OCI-LY1 (cell line): ENCODE measurements around the gene DCST1.

Experiments
- EZH2 ChIP-seq: fragments of 200-600 bp; sonication (generic), shearing (Covaris generic); IDR thresholded peaks from 2 replicates; pipeline ENCODE4 v1.8.0; 2017; ENCODE audit warnings: borderline replicate concordance, mixed run types, mild to moderate bottlenecking, antibody characterized with exemption, low read length, moderate library complexity, mixed read lengths
- TF ChIP-seq, protein P1 (sequence below): fragments of 200-600 bp; sonication (generic), shearing (Covaris generic); IDR thresholded peaks from 2 replicates; pipeline ENCODE4 v1.5.1; 2017; ENCODE audit warnings: mild to moderate bottlenecking, antibody characterized with exemption, low read length, moderate library complexity, mixed read lengths

DNA sequence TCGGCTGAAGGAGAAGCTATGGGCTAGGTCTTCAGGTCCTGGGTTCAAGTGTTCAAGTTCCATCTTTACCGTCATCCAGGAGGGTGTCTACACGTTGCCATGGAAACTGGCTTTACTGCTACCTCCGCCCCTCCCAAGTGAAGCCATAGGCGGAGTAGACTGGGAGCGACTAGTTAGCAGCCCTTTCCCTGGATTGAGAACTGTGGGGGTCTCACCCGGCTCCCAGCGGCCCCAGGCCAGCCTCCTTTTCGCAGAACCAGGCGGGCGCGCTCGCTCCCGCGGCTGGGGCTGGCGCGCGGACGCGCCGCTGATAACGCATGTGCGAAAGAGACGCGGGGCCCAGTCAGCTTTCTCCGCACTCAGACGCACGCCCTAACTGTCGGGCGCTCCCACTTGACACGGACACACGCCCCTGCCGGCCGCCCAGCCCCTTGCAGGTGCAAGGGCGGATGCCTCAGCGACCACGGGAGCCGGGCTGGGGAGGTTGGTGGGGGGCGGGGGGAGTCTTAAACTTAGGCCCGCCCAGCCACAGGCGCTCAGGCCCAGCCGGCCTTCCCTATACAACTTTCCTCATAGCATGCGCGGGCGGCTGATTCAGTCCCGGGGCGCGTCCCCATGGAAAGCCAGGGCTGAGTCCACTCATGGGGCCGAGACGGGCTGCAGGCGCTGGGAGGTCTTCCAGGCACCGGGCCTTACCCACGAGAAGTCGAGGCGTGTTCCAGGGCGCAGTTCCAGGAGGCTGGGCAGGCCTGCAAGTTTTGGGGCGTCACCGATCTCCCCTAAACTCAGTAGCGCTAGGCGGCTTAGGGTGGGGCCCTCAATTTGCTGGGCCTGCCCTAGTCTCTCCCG lies 37.3 kb downstream of the DCST1 start:
- TF ChIP-seq, protein P1, sequence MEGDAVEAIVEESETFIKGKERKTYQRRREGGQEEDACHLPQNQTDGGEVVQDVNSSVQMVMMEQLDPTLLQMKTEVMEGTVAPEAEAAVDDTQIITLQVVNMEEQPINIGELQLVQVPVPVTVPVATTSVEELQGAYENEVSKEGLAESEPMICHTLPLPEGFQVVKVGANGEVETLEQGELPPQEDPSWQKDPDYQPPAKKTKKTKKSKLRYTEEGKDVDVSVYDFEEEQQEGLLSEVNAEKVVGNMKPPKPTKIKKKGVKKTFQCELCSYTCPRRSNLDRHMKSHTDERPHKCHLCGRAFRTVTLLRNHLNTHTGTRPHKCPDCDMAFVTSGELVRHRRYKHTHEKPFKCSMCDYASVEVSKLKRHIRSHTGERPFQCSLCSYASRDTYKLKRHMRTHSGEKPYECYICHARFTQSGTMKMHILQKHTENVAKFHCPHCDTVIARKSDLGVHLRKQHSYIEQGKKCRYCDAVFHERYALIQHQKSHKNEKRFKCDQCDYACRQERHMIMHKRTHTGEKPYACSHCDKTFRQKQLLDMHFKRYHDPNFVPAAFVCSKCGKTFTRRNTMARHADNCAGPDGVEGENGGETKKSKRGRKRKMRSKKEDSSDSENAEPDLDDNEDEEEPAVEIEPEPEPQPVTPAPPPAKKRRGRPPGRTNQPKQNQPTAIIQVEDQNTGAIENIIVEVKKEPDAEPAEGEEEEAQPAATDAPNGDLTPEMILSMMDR = peak; percentile 48
- no peak for TF ChIP-seq EZH2
